Loucy (cell line): ENCODE measurements around the gene ACAD11.
"Not testable (repeated sequence)": the region's sequence is repeated elsewhere in the genome, so short reads cannot be mapped to it uniquely, and the experiment has no call there.

Source experiments
- CTCF ChIP-seq: fragments of 200-600 bp; sonication (generic); conservative IDR thresholded peaks from 2 replicates; pipeline ENCODE4 v1.5.1; 2014; ENCODE audit warnings: mild to moderate bottlenecking, antibody characterized with exemption, low read length
- EZH2phosphoT487 ChIP-seq: fragments of 200-600 bp; IDR thresholded peaks from 2 replicates; pipeline ENCODE4 v1.6.1; 2018; ENCODE audit warnings: antibody characterized with exemption, mild to moderate bottlenecking, moderate library complexity, borderline replicate concordance

GRCh38 chr3:132615301-132615700 is 44.3 kb downstream of the ACAD11 start:
- TF ChIP-seq CTCF, EZH2phosphoT487: not testable (repeated sequence)
